ENCODE results near the gene SNRPF. TPM values are rescaled to one million over a fixed set of nuclear protein-coding genes. Genes with fewer than 3 reads are reported as not detected.
A peak's percentile ranks its signal among the peaks of the same experiment; 100 is the strongest.

Gene SNRPF
- total and polyA plus RNA-seq, 8 donors, result 10.9 to 55.4 (median 31.2) TPM; not detected in 2

DNA sequence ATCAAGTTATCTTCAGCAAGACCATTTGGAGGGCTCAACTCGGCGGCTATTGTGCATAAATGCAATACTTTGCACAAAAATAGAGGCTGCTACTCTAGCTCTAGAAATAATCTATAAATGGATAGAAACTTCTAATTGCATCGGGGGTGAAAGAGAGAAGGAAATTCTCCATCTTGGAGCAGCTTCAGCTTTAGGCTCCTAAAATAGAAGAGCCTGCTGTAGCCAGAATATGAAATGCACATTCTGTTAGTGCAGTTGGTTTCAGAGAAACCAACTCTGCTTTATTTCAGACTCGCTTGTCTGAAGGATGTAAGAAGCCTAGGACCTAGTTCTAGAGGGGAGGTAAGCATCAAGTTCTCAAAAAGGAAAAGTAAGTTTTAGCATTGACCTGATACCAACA is 38.1 kb downstream of the SNRPF start:
- Histone ChIP-seq H3K4me1 (no peaks in the 10 kb centered on the region), H3K4me3 (no peak overlapping the region), H3K27me3 (no peaks in the 10 kb centered on the region), H3K9me3 (no peaks in the 10 kb centered on the region), H3K27ac (no peak overlapping the region), H3K36me3 (no peaks in the 10 kb centered on the region)
- TF ChIP-seq, protein P1, sequence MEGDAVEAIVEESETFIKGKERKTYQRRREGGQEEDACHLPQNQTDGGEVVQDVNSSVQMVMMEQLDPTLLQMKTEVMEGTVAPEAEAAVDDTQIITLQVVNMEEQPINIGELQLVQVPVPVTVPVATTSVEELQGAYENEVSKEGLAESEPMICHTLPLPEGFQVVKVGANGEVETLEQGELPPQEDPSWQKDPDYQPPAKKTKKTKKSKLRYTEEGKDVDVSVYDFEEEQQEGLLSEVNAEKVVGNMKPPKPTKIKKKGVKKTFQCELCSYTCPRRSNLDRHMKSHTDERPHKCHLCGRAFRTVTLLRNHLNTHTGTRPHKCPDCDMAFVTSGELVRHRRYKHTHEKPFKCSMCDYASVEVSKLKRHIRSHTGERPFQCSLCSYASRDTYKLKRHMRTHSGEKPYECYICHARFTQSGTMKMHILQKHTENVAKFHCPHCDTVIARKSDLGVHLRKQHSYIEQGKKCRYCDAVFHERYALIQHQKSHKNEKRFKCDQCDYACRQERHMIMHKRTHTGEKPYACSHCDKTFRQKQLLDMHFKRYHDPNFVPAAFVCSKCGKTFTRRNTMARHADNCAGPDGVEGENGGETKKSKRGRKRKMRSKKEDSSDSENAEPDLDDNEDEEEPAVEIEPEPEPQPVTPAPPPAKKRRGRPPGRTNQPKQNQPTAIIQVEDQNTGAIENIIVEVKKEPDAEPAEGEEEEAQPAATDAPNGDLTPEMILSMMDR (IDR thresholded peaks at IDR 0.05), result no peak
- no peak for TF ChIP-seq POLR2A (IDR thresholded peaks at IDR 0.05)
- TF ChIP-seq POLR2AphosphoS5 (IDR thresholded peaks at IDR 0.05), result no peak
- TF ChIP-seq EP300 (IDR thresholded peaks at IDR 0.05), result no peak
- intact Hi-C loops (cut with DNase I; ENCODE audit: low total_unique reads), result no loop called here
- no peak for DNase-seq
- WGBS, 5 donors, result 84 to 93% (median 92%) methylated on average over 4 of the region's 4 CpGs

DNA sequence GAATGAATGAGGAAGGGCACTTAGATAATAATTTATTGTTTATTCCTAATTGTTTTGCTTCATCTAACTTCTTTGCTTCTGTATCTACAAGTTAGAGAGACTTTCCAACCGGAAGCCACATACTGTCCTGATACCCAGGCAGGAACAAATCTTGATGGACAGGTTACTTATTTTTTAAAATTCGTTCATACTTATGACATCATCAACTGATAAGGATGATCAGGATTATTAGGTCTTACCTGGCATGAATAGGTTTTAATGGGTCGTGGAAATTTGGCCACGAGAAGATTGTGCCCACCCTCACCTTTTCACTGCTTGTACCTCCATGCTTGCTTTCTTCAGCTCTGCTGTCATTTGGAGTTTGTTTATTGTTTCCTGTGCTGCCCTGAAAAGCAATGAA is 39.3 kb downstream of the SNRPF start:
- WGBS, 5 donors, result 59 to 72% (median 64%) methylated on average over 4 of the region's 4 CpGs
- intact Hi-C loops (cut with DNase I; ENCODE audit: low total_unique reads), result no loop called here

DNA sequence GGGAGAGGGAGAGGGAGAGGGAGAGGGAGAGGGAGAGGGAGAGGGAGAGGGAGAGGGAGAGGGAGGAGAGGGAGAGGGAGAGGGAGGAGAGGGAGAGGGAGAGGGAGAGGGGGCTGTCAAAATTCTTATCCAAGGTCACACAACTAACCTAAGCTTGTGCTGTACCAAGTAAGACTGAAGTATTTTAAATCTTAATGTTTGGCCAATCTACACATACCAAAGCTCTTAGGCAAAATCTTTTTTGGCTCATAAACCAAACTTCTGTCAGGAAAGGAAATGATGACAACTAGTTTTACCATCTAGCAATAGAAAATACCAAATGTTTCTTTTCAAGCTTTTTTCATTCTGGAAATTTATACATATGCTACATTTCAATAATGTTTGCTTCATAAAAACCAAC is 49.8 kb downstream of the SNRPF start:
- TF ChIP-seq, protein P1 (IDR thresholded peaks at IDR 0.05), result no peak
- TF ChIP-seq POLR2A (IDR thresholded peaks at IDR 0.05) (no peak), POLR2AphosphoS5 (IDR thresholded peaks at IDR 0.05) (no peak), EP300 (IDR thresholded peaks at IDR 0.05) (no peak)
- Histone ChIP-seq H3K4me1 (no peaks in the 10 kb centered on the region), H3K27ac (no peak overlapping the region), H3K4me3 (no peak overlapping the region), H3K9me3 (no peaks in the 10 kb centered on the region), H3K36me3 (no peaks in the 10 kb centered on the region), H3K27me3 (no peaks in the 10 kb centered on the region)
- intact Hi-C loops (cut with DNase I; ENCODE audit: low total_unique reads), result no loop called here
- peak in 1 of 2 donors; percentile 2 for DNase-seq

More for the DNA sequence above, 39.3 kb downstream of the SNRPF start:
- H3K4me1 ChIP-seq, result no peaks in the 10 kb centered on the region
- H3K36me3 ChIP-seq, result no peaks in the 10 kb centered on the region
- no peak overlapping the region for H3K27ac ChIP-seq
- no peak for DNase-seq
- no peak overlapping the region for H3K4me3 ChIP-seq
- no peak for TF ChIP-seq POLR2A (IDR thresholded peaks at IDR 0.05)
- no peaks in the 10 kb centered on the region for H3K27me3 ChIP-seq
- peaks cover 0 to 6% (median 1%) of the 10 kb centered on the region in 4 donors for H3K9me3 ChIP-seq

DNA sequence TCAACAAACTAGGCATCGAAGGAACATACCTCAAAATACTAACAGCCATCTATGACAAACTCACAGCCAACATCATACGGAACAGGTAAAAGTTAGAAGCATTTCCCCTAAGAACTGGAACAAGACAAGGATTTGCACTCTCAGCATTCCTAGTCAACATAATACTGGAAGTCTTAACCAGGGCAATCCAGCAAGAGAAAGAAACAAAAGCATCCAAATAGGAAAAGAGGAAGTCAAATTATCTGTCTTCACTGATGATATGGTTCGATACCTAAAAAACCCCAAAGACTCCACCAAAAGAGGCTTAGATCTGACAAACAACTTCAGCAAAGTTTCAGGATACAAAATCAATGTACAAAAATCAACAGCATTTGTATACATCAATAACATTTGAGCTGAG is 51.1 kb downstream of the SNRPF start:
- intact Hi-C loops (cut with DNase I; ENCODE audit: low total_unique reads), result no loop called here
- H3K4me1 ChIP-seq, result no peaks in the 10 kb centered on the region

More for the DNA sequence above, 51.1 kb downstream of the SNRPF start:
- Histone ChIP-seq H3K27ac (no peak overlapping the region), H3K36me3 (no peaks in the 10 kb centered on the region), H3K9me3 (no peaks in the 10 kb centered on the region), H3K4me3 (no peak overlapping the region), H3K27me3 (no peaks in the 10 kb centered on the region)
- TF ChIP-seq POLR2AphosphoS5 (IDR thresholded peaks at IDR 0.05) (no peak), POLR2A (IDR thresholded peaks at IDR 0.05) (no peak), EP300 (IDR thresholded peaks at IDR 0.05) (no peak)
- TF ChIP-seq, protein P1 (IDR thresholded peaks at IDR 0.05), result no peak
- WGBS, 5 donors, result 84 to 95% (median 92%) methylated on average over 3 of the region's 3 CpGs
- DNase-seq, result no peak

Other genes starting within 250 kb of the SNRPF start
- 100 to 1,000 TPM in 1 of 5 donors, 10 to 100 TPM in 4; 11.0 to 110 (median 50.7) TPM for gene NTN4, start 68.2 kb upstream of the SNRPF start, total RNA-seq
- 10 to 100 TPM; 10.5 to 23.5 (median 13.0) TPM for gene NTN4, start 68.2 kb upstream of the SNRPF start, polyA plus RNA-seq
- gene CCDC38, start 83.7 kb downstream of the SNRPF start, total RNA-seq, result not detected
- gene CCDC38, start 83.7 kb downstream of the SNRPF start, polyA plus RNA-seq, result not detected
- gene AMDHD1, start 84.4 kb downstream of the SNRPF start, total RNA-seq, result not detected
- under 1 TPM in 2 of 3 donors, not detected in 1; 0.23 to 0.37 TPM for gene AMDHD1, start 84.4 kb downstream of the SNRPF start, polyA plus RNA-seq
- 10 to 100 TPM in 1 of 5 donors, 1 to 10 TPM in 1, under 1 TPM in 1, not detected in 2; 0.89 to 85.8 (median 2.8) TPM for gene HAL, start 137.4 kb downstream of the SNRPF start, total RNA-seq
- under 1 TPM in 1 of 3 donors, not detected in 2; 0.23 TPM for gene HAL, start 137.4 kb downstream of the SNRPF start, polyA plus RNA-seq
- gene LTA4H, start 176.6 kb downstream of the SNRPF start, total RNA-seq, result 10 to 100 TPM; 22.6 to 91.5 (median 73.6) TPM
- 10 to 100 TPM; 38.2 to 62.6 (median 51.6) TPM for gene LTA4H, start 176.6 kb downstream of the SNRPF start, polyA plus RNA-seq

All from stomach (tissue), 9 donors.